ENCODE data around the gene GFOD2.

DNA sequence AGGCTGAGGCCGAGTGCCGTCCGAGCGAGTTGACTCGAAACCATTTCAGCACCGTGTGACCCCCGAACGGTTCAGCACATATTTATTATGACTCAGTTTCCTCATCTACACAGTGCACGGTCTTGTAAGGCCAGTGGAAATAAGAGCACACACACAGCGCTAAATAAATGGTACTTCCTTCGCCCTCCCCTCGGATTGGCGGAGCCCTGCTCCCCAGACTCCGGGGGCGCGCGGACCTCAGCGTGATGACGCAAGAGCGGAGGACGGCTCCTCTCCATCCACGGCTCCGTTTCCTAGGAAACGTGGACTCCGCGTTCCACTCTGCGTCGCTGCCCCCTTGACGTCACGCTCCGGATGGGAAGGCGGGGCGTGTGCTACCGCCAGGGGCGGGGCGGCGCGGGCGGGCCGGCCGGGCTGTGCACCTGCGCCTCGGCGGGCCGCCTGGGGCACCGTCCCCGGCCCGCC lies 58.5 kb downstream of the GFOD2 start, which contains the start of gene PARD6A:
- TF ChIP-seq, protein P1, sequence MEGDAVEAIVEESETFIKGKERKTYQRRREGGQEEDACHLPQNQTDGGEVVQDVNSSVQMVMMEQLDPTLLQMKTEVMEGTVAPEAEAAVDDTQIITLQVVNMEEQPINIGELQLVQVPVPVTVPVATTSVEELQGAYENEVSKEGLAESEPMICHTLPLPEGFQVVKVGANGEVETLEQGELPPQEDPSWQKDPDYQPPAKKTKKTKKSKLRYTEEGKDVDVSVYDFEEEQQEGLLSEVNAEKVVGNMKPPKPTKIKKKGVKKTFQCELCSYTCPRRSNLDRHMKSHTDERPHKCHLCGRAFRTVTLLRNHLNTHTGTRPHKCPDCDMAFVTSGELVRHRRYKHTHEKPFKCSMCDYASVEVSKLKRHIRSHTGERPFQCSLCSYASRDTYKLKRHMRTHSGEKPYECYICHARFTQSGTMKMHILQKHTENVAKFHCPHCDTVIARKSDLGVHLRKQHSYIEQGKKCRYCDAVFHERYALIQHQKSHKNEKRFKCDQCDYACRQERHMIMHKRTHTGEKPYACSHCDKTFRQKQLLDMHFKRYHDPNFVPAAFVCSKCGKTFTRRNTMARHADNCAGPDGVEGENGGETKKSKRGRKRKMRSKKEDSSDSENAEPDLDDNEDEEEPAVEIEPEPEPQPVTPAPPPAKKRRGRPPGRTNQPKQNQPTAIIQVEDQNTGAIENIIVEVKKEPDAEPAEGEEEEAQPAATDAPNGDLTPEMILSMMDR (conservative IDR thresholded peaks at IDR 0.05; ENCODE audit: low read length) = no peak
- no peak for TF ChIP-seq EZH2phosphoT487 (IDR thresholded peaks at IDR 0.05; ENCODE audit: borderline replicate concordance, low read depth, low read length)

All from OCI-LY7 (cell line).